NCI-H526 (cell line): ENCODE data around the gene AMPD3.

Experiments
- DNase-seq, 2 experiments: peaks; one replicate each; lab custom pipeline; 2025; lab: John Stamatoyannopoulos, UW

The AMPD3 gene

DNA sequence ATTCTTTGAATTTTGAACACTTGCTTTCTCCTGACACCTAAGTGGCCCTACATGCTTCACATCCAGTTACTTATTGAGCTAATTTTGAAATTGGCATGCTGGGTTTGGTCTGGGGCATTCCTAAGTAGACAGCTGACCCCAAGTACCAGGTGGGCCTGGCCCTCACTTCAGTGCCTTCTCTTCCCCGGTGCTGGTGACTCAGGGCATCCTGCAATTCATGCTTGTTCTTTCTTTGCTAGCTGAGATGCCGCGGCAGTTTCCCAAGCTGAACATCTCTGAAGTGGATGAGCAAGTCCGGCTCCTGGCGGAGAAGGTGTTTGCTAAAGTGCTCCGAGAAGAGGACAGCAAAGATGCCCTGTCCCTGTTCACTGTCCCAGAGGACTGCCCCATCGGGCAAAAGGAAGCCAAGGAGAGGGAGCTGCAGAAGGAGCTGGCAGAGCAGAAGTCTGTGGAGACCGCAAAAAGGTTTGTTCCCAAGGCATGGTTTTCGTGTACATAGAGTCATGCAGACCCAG, 6.3 kb downstream of the AMPD3 start:
- no peak for DNase-seq

DNA sequence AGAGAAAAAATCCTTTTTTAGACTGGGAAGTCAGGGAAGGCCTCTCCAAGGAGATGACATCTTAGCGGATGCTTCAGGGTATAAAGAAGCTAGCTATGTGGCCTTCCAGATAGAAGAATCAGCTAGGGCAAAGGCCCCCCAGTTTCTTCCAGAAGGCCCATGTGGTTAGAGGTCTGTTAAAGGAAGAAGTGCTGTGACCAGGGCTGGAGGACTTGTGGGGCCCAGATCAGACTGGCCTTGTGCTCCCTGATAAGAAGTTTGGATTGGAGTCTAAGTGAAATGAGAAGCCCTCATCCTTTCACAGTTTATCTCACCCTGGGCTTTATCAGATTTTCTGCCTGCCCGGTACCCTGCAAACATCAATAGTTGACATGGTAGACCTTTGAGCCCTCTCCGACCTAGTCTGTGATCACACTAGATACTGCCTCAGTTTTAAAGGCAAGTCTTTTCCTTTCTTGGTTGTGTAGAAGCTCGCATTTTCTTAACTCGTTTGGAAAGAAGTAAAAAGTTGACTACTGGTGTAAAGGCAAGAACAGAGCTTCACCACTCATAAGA, 7.8 kb downstream of the AMPD3 start:
- DNase-seq: no peak

DNA sequence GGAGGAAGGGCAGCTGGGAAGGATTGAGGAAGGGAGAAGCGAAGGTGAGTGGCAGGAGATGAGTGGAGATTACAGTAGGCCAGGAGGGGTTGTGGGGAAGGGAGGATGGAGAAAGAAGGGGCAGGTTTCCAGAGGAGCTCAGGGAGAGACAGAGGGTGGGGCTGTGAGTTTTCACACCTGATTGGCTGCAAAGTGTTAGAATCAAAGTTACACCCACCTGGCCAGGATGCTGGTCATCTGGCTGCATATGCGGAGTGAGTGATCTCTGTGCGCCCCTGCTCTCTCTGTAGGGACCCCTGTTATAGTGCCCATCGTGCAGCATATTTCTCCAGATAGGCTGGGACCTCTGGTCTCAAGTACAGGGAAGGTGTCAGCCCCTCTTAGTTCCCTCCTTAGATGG, 18.3 kb downstream of the AMPD3 start:
- DNase-seq: no peak

DNA sequence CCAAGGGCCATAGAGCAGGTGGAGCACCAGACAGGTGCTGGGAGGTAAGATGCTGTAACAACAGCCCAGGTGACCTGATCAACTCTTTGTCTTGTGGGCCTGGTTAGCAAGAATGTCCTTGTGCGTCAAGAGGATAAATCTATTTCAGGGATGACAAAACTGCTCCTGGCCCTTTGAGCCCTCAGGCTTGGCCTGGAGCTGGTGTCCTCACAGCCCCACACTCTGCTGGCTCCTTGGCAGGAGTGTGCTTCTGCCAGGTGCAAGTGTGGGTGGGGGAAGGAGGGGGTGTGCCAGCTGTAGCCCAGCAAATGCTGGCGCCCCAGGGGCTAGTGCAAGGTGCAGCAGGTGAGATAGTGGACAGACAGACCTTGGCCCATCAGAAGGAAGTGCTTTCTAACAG, 19.5 kb downstream of the AMPD3 start:
- no peak for DNase-seq

DNA sequence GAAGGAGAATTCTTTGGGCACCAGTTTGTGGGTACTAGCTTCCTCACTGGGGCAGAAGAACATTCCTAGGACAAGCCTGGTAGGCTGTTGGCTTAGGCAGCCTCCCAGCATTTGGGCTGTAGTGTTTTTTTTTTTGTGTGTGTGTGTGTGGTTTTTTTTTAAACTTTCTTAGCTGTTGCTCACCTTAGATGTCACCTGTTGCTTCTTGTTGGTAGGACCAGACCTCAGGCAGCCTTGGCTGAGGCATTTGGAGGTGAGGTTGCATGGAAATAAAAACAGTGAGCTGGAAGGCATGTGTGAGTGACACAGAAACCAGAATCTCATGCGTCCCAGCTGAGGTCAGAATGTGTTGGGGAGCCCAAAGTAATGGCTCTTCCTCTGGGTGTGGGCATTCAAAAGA, 21.3 kb downstream of the AMPD3 start:
- DNase-seq: no peak

DNA sequence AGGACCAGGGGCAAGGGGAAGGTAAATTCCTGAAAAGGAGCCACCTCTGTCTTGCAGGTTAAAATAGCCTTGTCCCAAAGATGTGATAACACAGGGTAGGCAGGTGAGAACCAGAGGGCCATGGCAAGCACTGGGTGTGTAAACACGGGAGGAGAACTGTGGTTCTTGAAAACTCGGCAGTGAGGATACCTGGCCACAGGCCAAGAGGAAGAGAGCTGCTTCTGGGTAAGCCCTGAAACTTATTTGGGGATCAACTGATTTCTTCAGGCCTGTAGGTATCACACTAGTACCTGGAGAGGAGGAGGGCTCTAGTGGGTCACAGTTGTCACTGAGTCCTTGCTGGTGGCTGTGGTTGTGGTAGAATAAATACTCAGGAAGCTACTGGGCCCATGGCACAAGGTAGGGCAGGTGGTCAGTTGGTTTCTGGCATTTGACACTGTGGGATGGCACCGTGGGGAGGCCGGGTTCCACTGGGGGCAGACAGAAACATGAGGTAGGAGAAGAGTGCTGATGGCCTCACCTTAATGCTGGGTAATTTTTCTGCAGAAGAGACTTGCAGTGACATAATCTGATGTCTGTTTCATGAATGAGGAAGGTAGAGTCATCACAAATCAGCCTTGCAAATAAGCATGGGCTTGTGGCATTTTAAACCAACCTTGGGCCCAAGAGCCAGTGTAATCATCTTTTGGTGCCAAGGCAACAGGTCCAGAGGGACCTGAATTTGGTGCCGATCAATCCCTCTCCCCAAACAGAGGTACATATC, 22.0 kb downstream of the AMPD3 start:
- DNase-seq: peak; percentile 26 to 52

DNA sequence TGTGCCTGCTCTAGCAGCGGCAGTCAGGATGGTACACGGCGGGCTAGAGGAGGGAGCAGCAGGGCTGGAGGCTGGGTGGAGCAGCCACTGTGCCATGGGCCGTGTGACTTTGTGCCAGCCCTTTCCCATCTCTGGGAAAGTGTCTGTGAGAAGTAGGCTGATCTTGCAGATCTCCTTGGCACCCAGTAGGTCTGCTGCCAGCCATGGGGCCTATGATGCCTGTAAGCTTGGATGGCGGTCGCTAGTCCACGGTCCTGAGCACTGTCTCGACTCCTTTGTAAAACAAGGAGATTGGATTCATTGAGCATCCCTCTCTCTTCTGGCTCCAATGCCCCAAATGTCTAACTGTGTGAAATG, 22.6 kb downstream of the AMPD3 start:
- no peak for DNase-seq

DNA sequence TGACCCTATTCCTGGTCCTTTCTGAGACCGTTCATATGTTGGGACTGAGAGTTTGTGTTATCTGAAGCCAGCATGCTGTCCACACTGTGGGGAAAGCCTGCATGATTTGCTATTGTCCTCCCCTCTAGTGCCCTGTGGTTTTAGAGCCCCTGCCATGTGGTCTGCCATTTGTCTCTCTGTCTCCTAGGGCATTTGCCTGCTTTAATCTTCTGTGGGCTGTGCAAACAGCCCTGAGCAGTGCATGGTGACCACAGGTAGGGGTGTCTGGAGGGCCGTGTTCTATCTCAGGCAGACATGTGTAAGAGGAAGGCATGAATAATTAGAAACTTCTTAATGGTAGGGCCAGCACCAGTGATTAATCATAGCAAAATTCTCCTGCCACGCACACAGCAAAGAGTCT, 23.0 kb downstream of the AMPD3 start:
- DNase-seq: no peak

DNA sequence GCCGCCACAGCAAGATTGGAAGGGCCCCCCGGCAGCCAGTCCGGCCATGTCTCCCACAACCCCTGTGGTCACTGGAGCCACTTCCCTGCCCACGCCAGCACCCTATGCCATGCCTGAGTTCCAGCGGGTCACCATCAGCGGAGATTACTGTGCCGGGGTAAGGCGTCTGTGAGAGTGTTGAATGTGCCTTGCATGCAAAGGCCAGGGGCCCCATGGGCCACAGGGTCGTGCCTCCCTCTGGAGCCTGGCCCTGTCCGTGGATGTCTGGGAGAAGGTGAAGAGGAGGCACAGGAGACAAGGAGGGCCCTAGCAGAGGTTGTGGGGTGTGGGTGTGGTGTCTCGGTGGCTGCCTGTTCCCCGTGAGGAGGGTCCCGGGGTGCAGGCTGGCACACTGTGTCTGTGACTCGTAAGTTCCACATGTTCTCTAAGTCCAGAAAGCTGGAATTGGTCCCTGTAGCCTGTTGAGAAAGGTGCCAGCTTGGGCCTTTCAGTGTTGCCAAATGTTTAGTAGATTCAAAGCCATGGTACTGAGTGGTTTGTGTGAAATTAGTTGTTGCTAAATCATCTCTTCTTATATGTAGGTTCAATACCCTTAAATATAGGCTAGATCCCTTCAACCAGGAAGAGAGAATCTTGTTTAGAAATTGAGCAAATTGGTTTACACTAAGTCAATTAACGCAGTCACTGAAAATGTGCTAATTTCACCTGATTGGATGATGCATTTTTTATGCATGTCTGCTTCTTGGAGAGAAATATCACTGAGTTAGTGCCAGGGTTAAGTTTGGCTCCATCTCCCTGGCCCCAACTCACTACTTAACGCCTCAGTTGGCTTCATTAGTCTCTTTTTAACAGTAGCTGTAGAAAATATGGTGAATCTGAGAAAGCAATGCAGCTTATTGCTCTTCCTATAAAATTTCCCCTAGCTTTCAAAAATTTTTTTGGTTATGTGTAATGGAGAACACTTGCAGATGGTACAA, 23.8 kb downstream of the AMPD3 start:
- no peak for DNase-seq

DNA sequence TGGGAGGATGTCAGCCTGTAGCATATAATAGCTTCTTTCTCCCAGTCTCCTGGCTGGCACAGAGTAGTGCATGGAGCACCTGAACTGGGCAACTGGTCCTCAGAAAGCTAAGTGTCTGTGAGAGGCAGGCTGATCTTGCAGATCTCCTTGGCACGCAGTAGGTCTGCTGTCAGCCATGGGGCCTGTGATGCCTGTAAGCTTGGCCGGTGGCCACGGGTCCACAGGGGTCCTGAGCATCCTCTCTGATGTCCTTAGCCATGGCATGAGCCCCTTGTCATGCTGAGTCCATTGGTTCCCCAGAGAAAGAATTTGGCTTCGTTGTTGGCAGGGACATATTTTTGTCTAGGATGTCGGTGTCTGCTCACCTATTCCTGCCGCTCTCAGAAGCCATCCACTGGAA, 25.0 kb downstream of the AMPD3 start:
- DNase-seq: no peak

DNA sequence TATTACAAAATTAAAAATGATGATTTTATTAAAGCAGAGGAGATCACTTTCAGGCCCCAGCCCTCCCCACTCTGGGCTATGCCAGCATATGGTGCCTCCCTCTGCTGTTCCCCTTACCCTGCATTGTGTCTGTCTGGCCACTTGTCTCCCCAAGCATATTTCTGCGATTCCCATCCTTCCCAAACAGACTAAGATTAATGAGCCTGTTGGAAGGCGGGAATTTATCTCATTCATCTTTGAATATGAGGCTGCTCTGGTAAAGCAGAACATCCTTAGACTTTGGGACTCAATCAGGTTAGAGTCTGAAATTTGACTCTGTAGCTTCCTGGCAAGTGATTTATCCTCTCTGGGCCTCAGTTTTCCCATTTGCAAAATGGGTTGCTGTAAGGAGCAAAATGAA, 25.7 kb downstream of the AMPD3 start:
- DNase-seq: no peak

DNA sequence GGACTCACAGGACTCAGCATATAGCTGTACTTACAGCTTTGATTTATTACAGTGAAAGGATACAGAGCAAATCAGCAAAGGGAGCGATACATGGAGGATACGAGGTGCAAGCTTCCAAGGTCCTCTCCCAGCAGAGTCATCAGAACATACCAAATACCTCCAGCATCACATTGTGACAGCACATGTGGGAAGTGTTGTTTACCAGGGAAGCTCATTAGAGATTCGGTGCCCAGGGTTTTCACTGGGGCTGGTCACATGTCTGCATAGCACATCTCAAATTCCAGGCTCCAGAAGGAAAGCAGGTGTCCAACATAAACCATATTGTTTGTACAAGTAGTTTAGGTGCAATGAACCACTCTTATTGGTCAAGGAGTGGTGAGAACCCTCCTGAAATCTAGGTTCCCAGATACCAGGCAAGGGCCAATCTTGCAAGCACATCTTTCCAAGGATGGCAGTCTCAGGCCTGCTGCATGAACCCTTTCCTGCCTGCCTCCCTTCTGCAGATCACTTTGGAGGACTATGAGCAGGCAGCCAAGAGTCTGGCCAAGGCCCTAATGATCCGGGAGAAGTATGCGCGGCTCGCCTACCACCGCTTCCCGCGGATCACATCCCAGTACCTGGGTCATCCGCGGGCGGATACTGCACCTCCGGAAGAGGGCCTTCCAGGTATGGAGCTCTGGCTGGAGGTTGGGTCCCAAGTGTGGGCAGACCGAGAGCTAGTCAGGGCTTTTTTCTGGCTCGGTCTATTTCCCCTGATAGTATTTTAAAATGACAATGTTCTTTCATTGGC, 26.7 kb downstream of the AMPD3 start:
- DNase-seq: peak in 1 of 2 experiments; percentile 32

DNA sequence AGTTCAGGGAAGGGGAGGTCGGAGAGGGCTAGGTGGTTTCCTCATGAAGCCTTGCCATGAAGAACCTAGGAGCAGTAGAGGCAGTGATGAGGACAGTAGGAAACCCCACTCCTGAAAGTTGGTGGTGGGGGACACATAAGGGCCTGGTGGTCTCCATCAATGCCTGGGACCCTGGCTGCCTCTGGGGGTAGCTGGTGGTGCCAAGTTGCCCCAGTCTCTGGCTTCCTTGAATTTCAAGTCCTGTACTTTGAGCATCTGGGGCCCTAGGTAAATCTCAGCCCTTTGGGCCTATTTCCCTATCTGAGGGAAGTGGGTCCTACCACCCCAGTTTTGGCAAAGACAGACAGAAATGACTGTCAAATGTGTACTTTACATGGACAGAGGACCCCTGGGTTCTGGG, 28.1 kb downstream of the AMPD3 start:
- no peak for DNase-seq

DNA sequence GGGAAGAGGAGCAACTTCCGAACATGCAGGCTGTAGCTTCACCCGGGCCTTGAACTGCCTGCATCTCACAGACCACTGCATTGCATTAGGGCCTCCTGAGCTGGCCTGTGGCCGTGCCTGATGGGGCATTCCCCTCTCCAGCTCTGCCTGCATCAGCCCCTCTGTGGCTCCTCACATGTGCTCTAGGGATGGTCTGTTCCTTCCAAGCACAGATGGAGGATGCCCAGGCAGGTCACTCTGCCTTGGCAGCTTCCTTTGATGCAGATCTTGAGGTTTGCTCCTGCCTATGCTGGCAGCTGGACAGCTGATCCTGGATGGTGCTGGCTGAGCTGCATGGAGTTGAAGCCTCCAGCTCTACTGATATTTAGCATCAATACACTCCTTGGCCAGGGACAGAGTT, 28.5 kb downstream of the AMPD3 start:
- no peak for DNase-seq

DNA sequence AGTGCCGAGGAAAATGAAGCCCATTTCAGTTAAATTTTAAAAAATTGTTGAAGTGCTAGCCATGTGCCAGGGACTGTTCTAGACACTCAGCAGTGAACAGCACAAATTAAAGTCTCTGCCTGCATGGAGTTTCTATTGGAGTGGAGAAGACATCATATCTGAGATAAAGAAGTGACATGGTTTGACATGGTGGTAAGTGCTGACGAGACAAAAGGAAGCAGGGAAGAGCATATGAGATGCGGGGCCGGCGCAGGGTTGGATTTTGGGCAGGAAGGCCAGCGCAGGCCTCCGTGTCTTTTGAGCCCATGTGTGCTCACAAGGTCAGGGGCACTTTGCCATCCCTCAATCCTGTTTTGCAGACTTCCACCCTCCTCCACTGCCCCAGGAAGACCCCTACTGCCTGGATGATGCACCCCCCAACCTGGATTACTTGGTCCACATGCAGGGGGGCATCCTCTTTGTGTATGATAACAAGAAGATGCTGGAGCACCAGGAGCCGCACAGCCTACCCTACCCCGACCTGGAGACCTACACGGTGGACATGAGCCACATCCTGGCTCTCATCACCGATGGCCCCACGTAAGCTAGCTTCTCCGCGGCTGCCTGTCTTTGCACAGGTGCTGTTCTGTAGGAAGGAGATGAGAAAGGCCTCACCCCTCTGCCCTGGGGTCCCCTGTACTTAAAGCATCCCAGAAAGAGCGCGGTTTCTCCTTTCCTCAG, 29.6 kb downstream of the AMPD3 start:
- no peak for DNase-seq

DNA sequence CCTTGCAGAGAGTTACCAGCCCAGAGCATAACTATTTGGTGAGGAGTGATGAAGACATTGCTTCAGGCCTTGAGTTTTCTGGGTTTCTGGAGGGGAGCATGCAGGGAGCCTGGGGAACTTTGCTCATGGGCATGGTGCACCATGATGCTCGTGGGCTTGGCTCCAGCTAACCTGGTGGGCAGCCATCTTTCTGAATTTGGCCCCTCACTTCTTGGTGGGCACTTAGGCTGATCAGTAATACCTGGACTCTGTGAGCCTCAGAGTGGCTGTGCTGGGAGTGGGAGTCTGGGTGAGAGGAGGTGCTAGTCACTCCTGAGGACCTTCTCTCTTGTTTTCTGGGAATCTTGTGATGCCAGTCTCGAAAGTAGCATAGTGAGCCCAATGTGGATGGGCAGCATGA, 30.6 kb downstream of the AMPD3 start:
- no peak for DNase-seq

DNA sequence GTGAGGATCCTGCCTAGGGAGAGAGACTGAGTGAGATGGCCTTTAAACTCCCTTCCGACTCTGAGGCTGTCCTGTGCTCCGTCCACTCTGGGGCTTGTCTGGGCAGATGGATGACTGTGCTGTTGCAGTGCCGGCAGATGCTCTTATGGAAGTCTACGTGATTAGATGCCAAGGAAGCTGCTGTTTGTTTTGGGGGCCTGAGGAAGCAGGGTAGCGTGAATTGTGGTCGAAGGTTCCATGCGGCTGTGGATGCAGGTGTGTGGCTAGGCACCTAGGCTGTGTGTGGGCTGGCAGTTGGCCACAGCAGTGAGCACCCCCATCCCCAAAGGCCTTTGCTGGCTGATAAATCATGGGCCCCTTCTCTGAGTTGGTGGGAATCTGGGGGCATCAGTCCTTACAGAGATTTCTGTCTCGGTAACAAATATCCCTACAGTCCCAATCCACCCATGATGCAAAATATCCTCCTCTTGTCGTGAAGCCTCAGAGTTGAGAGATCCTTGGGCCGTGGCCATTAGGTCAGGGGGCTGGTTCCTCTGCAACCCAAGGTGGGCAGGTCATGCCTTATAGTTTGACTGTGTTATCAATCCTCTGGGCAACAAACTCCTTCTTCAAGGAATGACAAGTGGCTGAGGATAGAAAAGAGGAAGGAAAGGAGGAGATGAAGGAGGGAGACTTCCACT, 31.2 kb downstream of the AMPD3 start:
- no peak for DNase-seq

DNA sequence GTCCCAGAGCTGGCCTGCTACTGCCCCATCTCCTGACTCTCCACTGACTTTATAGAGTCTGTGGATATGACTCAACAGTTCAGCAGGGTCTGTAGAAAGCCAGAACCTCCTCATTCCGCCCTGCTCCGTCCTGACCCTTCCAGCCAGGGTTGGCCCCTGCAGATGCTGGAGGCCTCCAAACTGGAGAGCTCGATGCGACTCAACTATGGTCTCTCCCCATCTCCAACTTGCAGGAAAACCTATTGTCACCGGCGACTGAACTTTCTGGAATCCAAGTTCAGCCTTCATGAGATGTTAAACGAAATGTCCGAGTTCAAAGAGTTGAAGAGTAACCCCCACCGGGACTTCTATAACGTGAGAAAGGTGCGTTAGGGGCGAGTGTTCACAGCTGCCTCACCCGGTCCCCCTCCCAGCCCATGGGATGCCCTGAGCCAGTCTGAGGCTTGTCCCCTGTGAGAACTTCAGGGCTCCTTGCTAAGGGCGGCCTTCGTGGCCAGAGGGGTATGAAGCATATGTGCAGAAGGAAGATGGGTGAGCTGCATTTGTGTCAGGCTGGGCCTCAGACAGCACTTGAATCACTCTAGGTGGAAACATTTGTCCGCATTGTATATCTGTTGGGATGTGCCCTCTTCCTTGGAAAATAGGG, 32.1 kb downstream of the AMPD3 start:
- DNase-seq: no peak

DNA sequence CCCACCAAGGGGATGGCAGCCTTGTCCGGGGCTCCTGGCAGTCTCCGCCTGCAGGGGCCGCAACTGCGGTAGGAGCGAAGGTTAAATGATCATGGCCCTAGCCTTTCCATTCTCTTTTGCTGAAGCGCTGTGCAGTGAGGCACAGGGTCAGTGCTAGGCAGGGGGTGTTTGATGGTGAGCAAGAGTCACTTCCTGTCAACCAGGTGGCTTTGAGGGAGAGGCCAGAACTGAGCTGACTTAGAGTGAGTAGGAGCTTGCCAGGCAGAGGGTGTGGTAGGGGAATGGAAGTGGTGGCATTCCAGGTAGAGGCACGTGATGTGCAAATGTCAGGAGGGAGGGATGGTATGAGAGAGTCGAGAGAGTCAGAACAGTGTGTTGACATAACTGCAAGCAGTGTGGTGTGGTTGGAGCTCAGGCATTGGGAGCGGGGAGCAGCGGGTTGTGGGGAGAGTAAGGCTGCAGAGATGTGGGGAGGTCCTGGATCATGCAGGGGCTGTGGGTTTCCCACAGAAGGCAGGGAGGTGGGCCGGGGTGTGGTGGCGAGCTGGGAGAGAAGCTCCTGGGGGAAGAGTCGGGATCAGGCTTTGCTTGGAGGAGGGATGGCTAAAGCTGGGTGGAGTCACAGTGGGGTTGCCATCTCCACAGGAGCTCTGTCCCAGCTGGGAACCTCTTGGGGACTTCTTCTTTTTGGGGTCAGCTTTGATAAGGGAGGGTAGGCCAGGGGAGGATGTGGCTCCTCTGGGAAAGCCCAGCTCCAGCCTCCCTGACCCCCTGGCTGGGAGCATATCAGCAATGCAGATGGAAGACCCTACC, 33.3 kb downstream of the AMPD3 start:
- no peak for DNase-seq
